Dendritic cell treated with granulocyte-macrophage colony-stimulating factor and Interleukin-4, amounts not matched to agents 40 ng/mL and 50 ng/mL, for 4 days (primary cell): ENCODE data around the gene SUSD3.
A peak's percentile ranks its signal among the peaks of the same experiment; 100 is the strongest.

Experiments used
- H3K27ac Mint-ChIP-seq: one replicate; pipeline ENCODE4 v1.8.0; 2022; ENCODE audit warnings: mild to moderate bottlenecking, mixed read lengths
- H3K27me3 Mint-ChIP-seq: one replicate; pipeline ENCODE4 v1.8.0; 2022; ENCODE audit warnings: mild to moderate bottlenecking, mixed read lengths
- H3K36me3 Mint-ChIP-seq: one replicate; pipeline ENCODE4 v1.8.0; 2022; ENCODE audit warnings: low read depth, mixed read lengths
- H3K4me1 Mint-ChIP-seq: one replicate; pipeline ENCODE4 v1.8.0; 2022; ENCODE audit warnings: low read depth, mixed read lengths
- H3K4me3 Mint-ChIP-seq: one replicate; pipeline ENCODE4 v1.8.0; 2022; ENCODE audit warnings: mild to moderate bottlenecking, moderate library complexity, mixed read lengths
- H3K9me3 Mint-ChIP-seq: one replicate; pipeline ENCODE4 v1.8.0; 2022; ENCODE audit warnings: mixed read lengths
- intact Hi-C: fragments of 100-400 bp; cut with micrococcal nuclease; formaldehyde crosslinking; loops from one replicate; pipeline ENCODE4 v1.15.0; 2022

SUSD3 gene

DNA sequence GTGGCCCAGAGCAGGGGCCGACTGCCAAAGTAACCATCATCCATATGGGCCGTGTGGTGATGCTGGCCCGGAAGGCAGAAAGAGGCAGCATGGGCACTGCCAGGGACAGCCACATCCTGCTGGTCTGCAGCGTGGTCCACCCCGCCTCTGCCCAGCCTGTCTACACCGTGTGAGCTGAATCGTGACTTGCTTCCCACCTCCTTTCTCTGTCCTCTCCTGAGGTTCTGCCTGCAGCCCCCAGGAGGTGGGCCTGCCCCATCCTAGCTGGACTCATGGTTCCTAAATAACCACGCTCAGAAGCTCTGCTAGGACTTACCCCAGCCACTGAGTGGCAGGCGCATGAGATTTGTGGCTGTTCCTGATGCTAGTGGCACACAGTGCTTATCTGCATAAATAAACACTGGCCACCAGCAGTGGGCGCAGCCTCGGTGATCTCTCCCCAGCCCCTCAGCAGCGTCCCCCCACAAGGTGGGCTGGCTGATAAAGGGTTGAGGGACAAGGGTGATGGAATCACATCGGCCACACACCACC, 22.6 kb upstream of the SUSD3 start:
- intact Hi-C loops, result loop anchor here (10.0 kb wide), 2 partner anchors 59 to 71 kb away; partner anchors contain the start of gene CARD19
- Mint-ChIP-seq H3K36me3 (peaks cover 70% of the 10 kb centered on the region), H3K4me1 (peaks cover 92% of the 10 kb centered on the region), H3K27ac (no peak overlapping the region), H3K27me3 (peaks cover 3% of the 10 kb centered on the region), H3K4me3 (no peak overlapping the region), H3K9me3 (no peaks in the 10 kb centered on the region)

GRCh38 chr9:93036887-93037475, 21.5 kb upstream of the SUSD3 start:
- Mint-ChIP-seq H3K27ac (peak overlapping the region; percentile 83), H3K9me3 (no peaks in the 10 kb centered on the region), H3K4me1 (peaks cover 91% of the 10 kb centered on the region), H3K4me3 (peak overlapping the region; percentile 30), H3K27me3 (peaks cover 3% of the 10 kb centered on the region), H3K36me3 (peaks cover 60% of the 10 kb centered on the region)
- intact Hi-C loops, result loop anchor here (10.0 kb wide), 2 partner anchors 58 to 72 kb away; partner anchors contain the start of gene CARD19

DNA sequence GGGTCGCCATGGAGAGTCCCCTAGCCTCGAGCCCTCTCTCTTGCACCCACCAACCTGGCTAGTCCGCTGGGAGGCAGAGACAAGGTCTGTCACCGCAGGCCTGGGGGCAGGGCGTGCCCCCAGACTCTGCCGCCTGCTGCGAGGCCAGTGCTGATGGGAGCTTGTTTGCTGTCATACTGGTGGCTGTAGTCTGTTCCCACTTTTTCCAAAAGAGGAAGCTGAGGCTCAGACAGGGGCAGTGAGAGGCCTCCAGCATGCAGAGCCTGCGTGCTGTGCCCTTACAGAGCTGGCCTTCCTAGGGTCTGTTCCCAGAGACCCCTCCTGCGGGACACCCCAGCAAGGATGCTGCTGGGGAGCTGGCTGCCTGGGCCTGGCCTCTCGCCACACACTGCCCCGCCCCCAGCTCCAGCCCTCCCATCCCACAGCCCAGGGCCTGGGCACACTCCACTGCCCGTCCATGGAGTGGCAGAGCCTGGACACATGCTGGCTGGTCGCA, 21.0 kb upstream of the SUSD3 start:
- peaks cover 55% of the 10 kb centered on the region for H3K36me3 Mint-ChIP-seq
- H3K4me1 Mint-ChIP-seq, result peaks cover 86% of the 10 kb centered on the region
- H3K4me3 Mint-ChIP-seq, result peak overlapping the region; percentile 30
- H3K27me3 Mint-ChIP-seq, result peaks cover 3% of the 10 kb centered on the region
- peak overlapping the region; percentile 83 for H3K27ac Mint-ChIP-seq
- H3K9me3 Mint-ChIP-seq, result no peaks in the 10 kb centered on the region
- intact Hi-C loops, result loop anchor here (10.0 kb wide), 2 partner anchors 57 to 73 kb away; partner anchors contain the start of gene CARD19

GRCh38 chr9:93038918-93039317, 19.6 kb upstream of the SUSD3 start:
- Mint-ChIP-seq H3K4me3 (no peak overlapping the region), H3K27me3 (peaks cover 7% of the 10 kb centered on the region), H3K9me3 (no peaks in the 10 kb centered on the region), H3K4me1 (peaks cover 86% of the 10 kb centered on the region), H3K27ac (peak overlapping the region; percentile 83), H3K36me3 (peaks cover 41% of the 10 kb centered on the region)
- intact Hi-C loops, result loop anchor here (10.0 kb wide), 2 partner anchors 56 to 74 kb away; partner anchors contain the start of gene CARD19

- Mint-ChIP-seq H3K4me1 (peaks cover 81% of the 10 kb centered on the region), H3K27ac (peak overlapping the region; percentile 83), H3K36me3 (peaks cover 36% of the 10 kb centered on the region), H3K4me3 (no peak overlapping the region), H3K9me3 (no peaks in the 10 kb centered on the region), H3K27me3 (peaks cover 7% of the 10 kb centered on the region)
- intact Hi-C loops, result loop anchor here (10.0 kb wide), 2 partner anchors 55 to 75 kb away; partner anchors contain the start of gene CARD19
These were observed 19.0 kb upstream of the SUSD3 start for GRCh38 chr9:93039456-93039855.

DNA sequence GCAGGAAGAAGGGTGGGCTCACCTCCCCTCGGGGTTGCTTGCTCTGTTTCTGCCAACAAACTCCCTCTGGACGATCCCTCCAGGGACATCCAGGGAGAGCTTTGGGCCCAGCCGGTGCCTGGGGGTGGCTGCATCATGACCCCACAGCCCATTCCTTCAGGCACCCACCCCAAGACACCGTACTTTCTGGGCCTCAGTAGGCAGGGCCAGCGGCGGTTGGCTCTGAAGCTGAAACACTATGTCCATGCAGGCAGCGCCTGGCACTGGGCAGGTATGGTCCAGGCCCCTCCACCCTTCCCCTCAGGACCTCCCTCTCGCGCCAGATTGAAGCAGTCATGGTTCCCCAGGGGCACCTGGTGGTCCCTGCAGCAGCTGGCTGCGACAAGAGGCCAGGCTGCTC, 18.5 kb upstream of the SUSD3 start:
- peaks cover 82% of the 10 kb centered on the region for H3K4me1 Mint-ChIP-seq

DNA sequence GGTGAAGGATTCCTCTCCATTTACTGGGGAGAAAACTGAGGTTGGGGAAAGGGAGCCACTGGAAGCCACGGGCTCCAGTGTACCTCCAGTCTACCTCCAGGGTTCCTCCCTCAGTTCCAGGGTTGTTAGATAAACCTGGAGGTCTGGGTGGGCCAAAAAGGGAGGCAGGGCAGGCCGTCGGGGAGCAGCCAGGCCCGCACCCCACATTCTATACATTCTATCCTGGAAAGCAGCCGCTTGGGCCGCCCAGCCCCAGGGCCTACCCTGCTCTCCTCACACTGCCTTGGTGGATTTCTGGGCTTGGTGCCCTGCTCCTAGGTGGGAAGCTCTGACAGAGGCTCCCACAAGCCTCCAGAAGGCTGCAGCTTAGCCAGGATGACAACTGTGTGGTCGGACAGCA, 18.1 kb upstream of the SUSD3 start:
- H3K27ac Mint-ChIP-seq, result peak overlapping the region; percentile 37
- peaks cover 26% of the 10 kb centered on the region for H3K36me3 Mint-ChIP-seq
- intact Hi-C loops, result no loop called here
- peaks cover 7% of the 10 kb centered on the region for H3K27me3 Mint-ChIP-seq
- no peaks in the 10 kb centered on the region for H3K9me3 Mint-ChIP-seq
- H3K4me3 Mint-ChIP-seq, result no peak overlapping the region
- H3K4me1 Mint-ChIP-seq, result peaks cover 87% of the 10 kb centered on the region

More for the DNA sequence above, 18.5 kb upstream of the SUSD3 start:
- H3K4me3 Mint-ChIP-seq, result no peak overlapping the region
- intact Hi-C loops, result loop anchor here (10.0 kb wide), 2 partner anchors 55 to 75 kb away; partner anchors contain the start of gene CARD19
- H3K27me3 Mint-ChIP-seq, result peaks cover 7% of the 10 kb centered on the region
- H3K27ac Mint-ChIP-seq, result peak overlapping the region; percentile 37
- no peaks in the 10 kb centered on the region for H3K9me3 Mint-ChIP-seq
- H3K36me3 Mint-ChIP-seq, result peaks cover 31% of the 10 kb centered on the region

- no peaks in the 10 kb centered on the region for H3K9me3 Mint-ChIP-seq
- H3K27me3 Mint-ChIP-seq, result peaks cover 7% of the 10 kb centered on the region
- peaks cover 18% of the 10 kb centered on the region for H3K36me3 Mint-ChIP-seq
- peak overlapping the region; percentile 33 for H3K27ac Mint-ChIP-seq
- peaks cover 88% of the 10 kb centered on the region for H3K4me1 Mint-ChIP-seq
- no peak overlapping the region for H3K4me3 Mint-ChIP-seq
- intact Hi-C loops, result no loop called here
These were observed 17.2 kb upstream of the SUSD3 start for GRCh38 chr9:93041108-93041802.

DNA sequence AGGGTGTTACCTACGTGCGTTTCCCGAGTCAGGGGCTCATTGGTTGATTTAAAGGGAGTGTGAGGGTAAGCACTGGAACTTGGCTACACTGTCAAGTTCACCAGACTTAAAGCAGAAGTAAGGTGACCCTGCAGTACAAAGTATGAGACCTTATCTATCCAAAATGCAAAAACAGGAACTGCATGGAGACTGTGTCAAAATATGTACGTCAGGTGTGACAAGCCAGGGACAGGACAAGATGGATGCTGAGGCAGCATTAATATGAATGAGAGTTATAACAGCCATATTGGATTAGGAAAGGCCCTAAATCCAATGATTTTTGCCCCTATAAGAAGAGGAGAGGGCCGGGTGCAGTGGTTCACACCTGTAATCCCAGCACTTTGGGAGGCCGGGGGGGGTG, 15.4 kb upstream of the SUSD3 start:
- intact Hi-C loops, result no loop called here
- H3K36me3 Mint-ChIP-seq, result peaks cover 6% of the 10 kb centered on the region
- no peak overlapping the region for H3K4me3 Mint-ChIP-seq
- H3K4me1 Mint-ChIP-seq, result peaks cover 77% of the 10 kb centered on the region
- H3K27ac Mint-ChIP-seq, result peak overlapping the region; percentile 64
- H3K27me3 Mint-ChIP-seq, result peaks cover 9% of the 10 kb centered on the region
- no peaks in the 10 kb centered on the region for H3K9me3 Mint-ChIP-seq

DNA sequence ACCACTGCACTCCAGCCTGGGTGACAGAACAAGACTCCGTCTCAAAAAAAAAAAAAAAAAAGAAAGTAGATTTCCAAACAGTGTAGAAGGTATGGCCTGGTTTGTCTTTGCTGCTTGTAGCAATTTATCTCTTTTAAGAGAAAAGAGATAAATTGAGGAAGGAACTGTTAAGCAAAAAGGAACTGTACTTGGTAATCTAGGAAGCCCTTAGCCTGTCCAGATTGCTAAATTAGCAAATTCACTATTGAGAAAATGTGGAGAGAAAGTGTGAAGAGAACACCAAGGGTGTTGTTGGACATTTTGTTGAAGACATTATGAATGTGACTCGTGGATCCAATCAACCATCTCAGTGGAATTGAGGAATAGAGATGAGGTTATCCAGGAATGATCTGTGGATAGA, 13.0 kb upstream of the SUSD3 start:
- intact Hi-C loops, result no loop called here
- Mint-ChIP-seq H3K36me3 (no peaks in the 10 kb centered on the region), H3K9me3 (no peaks in the 10 kb centered on the region), H3K27ac (peak overlapping the region; percentile 48), H3K4me3 (no peak overlapping the region), H3K4me1 (peaks cover 60% of the 10 kb centered on the region), H3K27me3 (peaks cover 12% of the 10 kb centered on the region)

DNA sequence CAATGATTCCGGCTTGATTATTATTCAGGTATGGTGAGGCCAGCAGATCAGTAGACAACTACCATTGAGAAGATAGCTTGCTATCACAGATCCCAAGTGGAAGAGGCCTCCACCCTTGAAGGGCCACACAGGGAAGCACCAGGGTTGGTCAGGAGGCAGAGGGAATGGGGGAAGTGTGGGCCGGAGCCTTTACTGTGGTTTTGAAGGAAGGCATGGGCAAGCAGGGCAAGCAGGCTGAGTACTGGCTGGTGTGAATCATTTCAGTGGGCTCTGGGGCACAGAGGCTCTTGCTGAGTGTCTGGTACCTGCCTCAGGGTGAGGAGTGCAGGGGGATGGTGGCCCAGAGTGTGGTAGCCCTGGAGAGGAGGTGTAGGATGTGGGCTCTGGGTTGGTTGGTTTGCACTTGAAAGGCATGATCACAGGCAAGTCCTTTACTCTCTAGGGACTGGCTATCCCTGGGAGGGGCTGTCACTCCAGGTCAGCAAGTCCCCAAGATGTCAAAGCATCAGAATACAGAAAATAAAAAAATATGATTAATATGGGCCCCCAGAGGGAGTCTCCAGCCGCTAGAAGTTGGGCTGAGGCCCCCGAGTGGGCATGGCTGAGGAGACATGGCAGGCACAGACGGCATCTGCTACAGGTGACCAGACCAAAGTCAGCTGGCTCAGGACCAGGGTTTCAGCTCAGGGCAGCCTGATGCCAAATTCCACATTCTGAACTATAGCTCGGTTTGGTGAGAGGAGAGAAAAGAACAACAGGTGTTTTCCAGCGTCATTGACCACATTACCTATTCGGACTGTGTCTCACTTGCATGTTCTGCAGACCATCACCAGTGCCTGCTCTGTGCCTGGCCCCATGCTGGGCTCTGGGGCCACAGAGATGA, 9.7 kb upstream of the SUSD3 start:
- intact Hi-C loops, result no loop called here
- Mint-ChIP-seq H3K9me3 (no peaks in the 10 kb centered on the region), H3K36me3 (no peaks in the 10 kb centered on the region), H3K4me3 (no peak overlapping the region), H3K27ac (no peak overlapping the region), H3K4me1 (peaks cover 35% of the 10 kb centered on the region), H3K27me3 (peaks cover 11% of the 10 kb centered on the region)

DNA sequence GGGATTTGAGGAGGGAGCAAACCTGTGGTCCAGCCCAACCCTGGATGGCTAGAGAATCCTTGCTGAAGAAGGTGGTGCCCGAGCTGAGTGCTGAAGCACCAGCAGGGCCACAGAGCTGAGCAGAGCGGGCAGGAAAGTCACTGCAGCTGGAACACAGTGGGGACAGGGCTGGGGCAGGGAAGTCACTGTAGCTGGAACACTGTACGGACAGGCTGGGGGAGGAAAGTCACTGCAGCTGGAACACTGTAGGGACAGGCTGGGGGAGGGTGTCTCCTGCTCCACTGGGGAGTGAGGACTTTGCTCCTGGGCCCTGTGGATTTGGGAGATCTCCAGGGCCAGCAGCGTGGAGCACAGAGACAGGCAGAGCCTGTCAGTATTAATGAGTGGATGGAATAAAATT, 9.0 kb upstream of the SUSD3 start:
- H3K4me3 Mint-ChIP-seq, result no peak overlapping the region
- H3K27me3 Mint-ChIP-seq, result peaks cover 11% of the 10 kb centered on the region
- H3K9me3 Mint-ChIP-seq, result no peaks in the 10 kb centered on the region
- H3K4me1 Mint-ChIP-seq, result peaks cover 36% of the 10 kb centered on the region
- H3K36me3 Mint-ChIP-seq, result no peaks in the 10 kb centered on the region
- no peak overlapping the region for H3K27ac Mint-ChIP-seq
- intact Hi-C loops, result no loop called here

- Mint-ChIP-seq H3K27ac (no peak overlapping the region), H3K9me3 (no peaks in the 10 kb centered on the region), H3K4me3 (no peak overlapping the region), H3K4me1 (peaks cover 37% of the 10 kb centered on the region), H3K27me3 (peaks cover 11% of the 10 kb centered on the region), H3K36me3 (no peaks in the 10 kb centered on the region)
- intact Hi-C loops, result no loop called here
These were observed 8.3 kb upstream of the SUSD3 start for GRCh38 chr9:93050231-93050630.
